Tibial artery (tissue), 4 donors: Measurements from ENCODE around the gene LRRC72.
"Not testable (repeated sequence)": the region's sequence is repeated elsewhere in the genome, so short reads cannot be mapped to it uniquely, and the experiment has no call there.

Source experiments
- DNase-seq, 2 donors: peaks; one replicate each; pipeline ENCODE4 v3.0.0-alpha.2; 2019
- H3K27ac ChIP-seq, 2 donors: fragments of 200-600 bp; sonication (generic) in 1 of 2; 1 replicate in 1 of 2; 2 replicates in 1 of 2; pipeline ENCODE4 v1.5.1; 2018 to 2019; ENCODE audit warnings: mild to moderate bottlenecking in 1 of 2
- H3K27me3 ChIP-seq, 2 donors: fragments of 200-600 bp; sonication (generic) in 1 of 2; one replicate each; pipeline versions ENCODE4 v1.5.1 to v1.6.0; 2016 to 2019
- H3K36me3 ChIP-seq, 3 donors: fragments of 200-600 bp; sonication (generic) in 2 of 3; one replicate each; pipeline ENCODE4 v1.5.1; 2016 to 2019; ENCODE audit warnings: mild to moderate bottlenecking in 2 of 3
- H3K4me1 ChIP-seq, 4 donors: fragments of 200-600 bp; sonication (generic) in 2 of 4; 1 replicate in 3 of 4; 2 replicates in 1 of 4; pipeline ENCODE4 v1.5.1; 2016 to 2019
- H3K4me3 ChIP-seq, 2 donors: fragments of 200-600 bp; sonication (generic) in 1 of 2; 1 replicate in 1 of 2; 2 replicates in 1 of 2; pipeline ENCODE4 v1.5.1; 2018 to 2019; ENCODE audit warnings: mild to moderate bottlenecking in 2 of 2
- H3K9me3 ChIP-seq, 3 donors: fragments of 200-600 bp; sonication (generic) in 1 of 3; one replicate each; pipeline ENCODE4 v1.5.1; 2016 to 2019
- intact Hi-C: fragments of 100-400 bp; cut with DNase I; formaldehyde crosslinking; loops from one replicate; pipeline ENCODE4 v1.15.0; 2023; ENCODE audit warnings: low total_unique reads
- TF ChIP-seq, protein P1 (sequence below), 2 experiments: fragments of 200-600 bp in 1 of 2; fragments of 450-650 bp in 1 of 2; IDR thresholded peaks; one replicate each; pipeline ENCODE4 v1.5.1; 2017 to 2019; ENCODE audit warnings: antibody characterized with exemption in 2 of 2, mild to moderate bottlenecking in 1 of 2, moderate library complexity in 1 of 2

LRRC72 gene

DNA sequence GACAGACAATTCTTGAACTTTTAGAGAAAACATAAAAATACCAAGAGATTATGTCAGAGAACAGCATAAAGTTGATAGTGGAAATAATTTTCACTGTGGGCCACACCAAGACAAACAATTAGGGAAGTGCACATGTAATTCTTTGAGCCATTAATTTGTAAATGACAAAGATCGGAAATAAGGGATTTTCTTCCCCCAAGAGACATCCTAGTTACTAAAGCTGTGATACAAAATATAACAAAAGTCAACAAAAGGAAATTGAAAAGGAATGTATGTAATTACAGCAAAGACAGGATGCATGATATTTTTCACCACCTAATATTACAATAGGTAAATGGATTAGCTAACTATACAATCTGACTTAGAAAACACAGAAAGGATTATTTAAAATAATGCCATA, 12.4 kb upstream of the LRRC72 start:
- Histone ChIP-seq H3K4me1 (no peaks in the 10 kb centered on the region), H3K27me3 (no peaks in the 10 kb centered on the region), H3K36me3 (no peaks in the 10 kb centered on the region), H3K4me3 (no peak overlapping the region), H3K9me3 (no peaks in the 10 kb centered on the region), H3K27ac (no peak overlapping the region)
- DNase-seq: no peak
- intact Hi-C loops: no loop called here
- TF ChIP-seq, protein P1, sequence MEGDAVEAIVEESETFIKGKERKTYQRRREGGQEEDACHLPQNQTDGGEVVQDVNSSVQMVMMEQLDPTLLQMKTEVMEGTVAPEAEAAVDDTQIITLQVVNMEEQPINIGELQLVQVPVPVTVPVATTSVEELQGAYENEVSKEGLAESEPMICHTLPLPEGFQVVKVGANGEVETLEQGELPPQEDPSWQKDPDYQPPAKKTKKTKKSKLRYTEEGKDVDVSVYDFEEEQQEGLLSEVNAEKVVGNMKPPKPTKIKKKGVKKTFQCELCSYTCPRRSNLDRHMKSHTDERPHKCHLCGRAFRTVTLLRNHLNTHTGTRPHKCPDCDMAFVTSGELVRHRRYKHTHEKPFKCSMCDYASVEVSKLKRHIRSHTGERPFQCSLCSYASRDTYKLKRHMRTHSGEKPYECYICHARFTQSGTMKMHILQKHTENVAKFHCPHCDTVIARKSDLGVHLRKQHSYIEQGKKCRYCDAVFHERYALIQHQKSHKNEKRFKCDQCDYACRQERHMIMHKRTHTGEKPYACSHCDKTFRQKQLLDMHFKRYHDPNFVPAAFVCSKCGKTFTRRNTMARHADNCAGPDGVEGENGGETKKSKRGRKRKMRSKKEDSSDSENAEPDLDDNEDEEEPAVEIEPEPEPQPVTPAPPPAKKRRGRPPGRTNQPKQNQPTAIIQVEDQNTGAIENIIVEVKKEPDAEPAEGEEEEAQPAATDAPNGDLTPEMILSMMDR (IDR thresholded peaks at IDR 0.05): no peak

DNA sequence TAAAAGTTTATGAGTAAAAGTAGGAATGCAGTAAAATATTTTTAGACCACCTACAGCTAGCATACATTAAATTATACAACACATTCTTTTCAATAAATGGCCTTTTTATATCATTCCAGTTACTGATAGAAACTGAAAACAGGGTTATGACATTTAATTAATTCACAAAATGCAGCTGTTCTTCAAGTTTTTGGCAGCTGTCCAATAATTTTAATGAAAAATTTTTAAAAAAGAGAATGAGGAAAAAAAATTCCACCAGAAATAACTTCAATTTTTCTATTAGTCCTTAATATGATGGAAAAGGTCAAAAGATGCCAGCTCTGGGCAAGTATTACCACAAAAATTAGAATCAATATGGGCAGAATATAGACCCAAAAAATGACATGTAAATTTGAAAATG, 11.9 kb upstream of the LRRC72 start:
- Histone ChIP-seq H3K9me3 (no peaks in the 10 kb centered on the region), H3K36me3 (no peaks in the 10 kb centered on the region), H3K4me1 (no peaks in the 10 kb centered on the region), H3K27me3 (no peaks in the 10 kb centered on the region), H3K4me3 (no peak overlapping the region), H3K27ac (no peak overlapping the region)
- DNase-seq: no peak
- TF ChIP-seq, protein P1 (IDR thresholded peaks at IDR 0.05): no peak
- intact Hi-C loops: no loop called here

DNA sequence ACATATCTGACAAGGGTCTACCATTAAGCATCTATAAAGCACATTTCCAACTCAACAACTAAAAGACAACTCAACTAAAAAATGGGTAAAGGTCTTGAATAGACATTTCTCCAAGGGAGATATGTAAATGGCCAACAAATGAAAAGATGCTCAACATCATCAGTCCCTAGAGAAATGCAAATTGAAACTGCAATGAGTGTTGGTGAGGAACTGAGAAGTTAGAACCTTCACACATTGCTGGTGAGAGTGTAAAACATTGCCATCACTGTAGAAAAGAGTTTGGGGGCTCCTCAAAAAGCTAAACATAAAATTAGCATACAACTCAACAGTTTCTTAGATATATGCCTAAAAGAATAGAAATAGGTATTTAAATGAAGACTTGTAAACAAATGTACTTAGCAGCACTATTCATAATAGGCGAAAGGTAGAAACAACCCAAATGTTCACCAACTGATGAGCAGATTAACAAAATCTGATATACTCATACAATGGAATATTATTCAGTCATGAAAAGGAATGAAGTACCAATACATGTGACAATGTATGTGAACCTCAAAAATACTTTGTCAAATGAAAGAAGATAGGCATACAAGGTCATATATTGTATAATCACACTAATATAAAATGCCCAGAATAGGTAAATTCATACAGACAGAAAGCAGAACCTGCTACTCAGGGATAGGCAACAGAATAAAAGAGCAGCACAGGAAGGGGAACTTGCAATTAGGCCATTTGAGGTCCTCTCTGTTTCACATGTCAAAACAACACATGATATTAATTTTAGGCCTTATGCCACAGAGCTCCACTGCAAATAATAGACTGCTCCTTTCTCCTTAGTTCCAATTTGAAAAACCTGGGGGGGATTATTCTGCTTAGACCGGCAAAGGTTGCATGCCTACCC, 10.6 kb upstream of the LRRC72 start:
- no peak overlapping the region for H3K4me3 ChIP-seq
- no peaks in the 10 kb centered on the region for H3K9me3 ChIP-seq
- intact Hi-C loops: no loop called here
- no peaks in the 10 kb centered on the region for H3K4me1 ChIP-seq
- no peak for DNase-seq
- no peak overlapping the region for H3K27ac ChIP-seq
- H3K27me3 ChIP-seq: no peaks in the 10 kb centered on the region
- TF ChIP-seq, protein P1 (IDR thresholded peaks at IDR 0.05): no peak
- H3K36me3 ChIP-seq: no peaks in the 10 kb centered on the region

DNA sequence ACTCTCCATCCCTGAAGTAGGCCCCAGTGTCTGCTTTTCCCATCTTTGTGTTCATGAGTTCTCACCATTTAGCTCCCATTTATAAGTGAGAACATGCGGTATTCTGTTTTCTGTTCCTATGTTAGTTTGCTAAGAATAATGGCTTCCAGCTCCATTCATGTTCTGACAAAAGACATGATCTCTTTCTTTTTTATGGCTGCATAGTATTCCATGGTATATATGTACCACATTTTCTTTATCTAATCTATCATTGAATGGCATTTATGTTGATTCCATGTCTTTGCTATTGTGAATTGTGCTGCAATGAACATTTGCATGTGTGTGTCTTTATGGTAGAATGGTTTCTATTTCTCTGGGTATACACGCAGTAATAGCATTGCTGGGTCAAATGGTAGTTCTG, 6.6 kb upstream of the LRRC72 start:
- H3K36me3 ChIP-seq, H3K27me3 ChIP-seq, intact Hi-C loops, DNase-seq, H3K4me3 ChIP-seq, H3K27ac ChIP-seq, H3K9me3 ChIP-seq, H3K4me1 ChIP-seq: not testable (repeated sequence)

DNA sequence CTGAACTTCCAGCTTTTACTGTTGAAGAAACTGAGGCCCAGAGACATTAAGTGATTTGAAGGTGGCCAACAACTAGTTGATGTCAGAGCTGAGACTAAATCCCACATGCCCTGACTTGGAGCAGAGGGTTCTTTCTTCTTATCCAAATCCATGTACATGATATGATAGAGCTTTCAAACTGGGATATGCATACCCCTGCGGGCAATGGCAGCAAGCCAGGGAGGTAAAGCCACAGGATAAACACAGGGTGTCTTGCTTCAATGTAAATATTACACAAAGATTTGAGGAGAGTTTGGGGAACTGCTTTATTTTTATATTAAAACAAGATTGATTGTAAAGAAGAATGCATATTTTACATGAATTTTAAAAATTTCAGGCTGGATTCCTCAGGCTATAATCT, 2.3 kb upstream of the LRRC72 start:
- Histone ChIP-seq H3K36me3 (no peaks in the 10 kb centered on the region), H3K4me1 (no peaks in the 10 kb centered on the region), H3K27ac (no peak overlapping the region), H3K9me3 (no peaks in the 10 kb centered on the region), H3K4me3 (no peak overlapping the region), H3K27me3 (no peaks in the 10 kb centered on the region)
- no peak for DNase-seq
- TF ChIP-seq, protein P1 (IDR thresholded peaks at IDR 0.05): no peak
- intact Hi-C loops: no loop called here

DNA sequence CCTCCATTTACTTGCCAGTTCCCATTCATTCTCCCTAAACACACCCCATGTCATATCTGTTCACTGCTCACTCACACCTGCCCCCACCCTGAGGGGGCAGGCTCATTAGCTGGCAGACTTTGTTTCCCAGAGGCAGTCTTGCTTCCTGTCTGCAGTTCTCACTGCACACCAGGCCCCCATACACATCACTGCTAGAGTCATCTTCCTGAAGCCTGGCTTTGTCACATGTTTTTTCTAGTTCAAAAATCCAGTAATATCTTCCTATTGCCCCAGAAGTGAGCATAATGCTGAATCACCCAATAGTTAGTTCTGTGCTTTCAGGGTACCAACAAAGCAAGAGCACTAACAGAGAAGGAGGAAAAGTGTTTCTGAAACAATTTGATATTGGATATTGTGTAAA, 1.9 kb downstream of the LRRC72 start:
- intact Hi-C loops: no loop called here
- DNase-seq: no peak
- TF ChIP-seq, protein P1 (IDR thresholded peaks at IDR 0.05): no peak

More for the DNA sequence above, 1.9 kb downstream of the LRRC72 start:
- Histone ChIP-seq H3K9me3 (no peaks in the 10 kb centered on the region), H3K27ac (no peak overlapping the region), H3K4me1 (no peaks in the 10 kb centered on the region), H3K27me3 (no peaks in the 10 kb centered on the region), H3K4me3 (no peak overlapping the region), H3K36me3 (no peaks in the 10 kb centered on the region)
